AG04450 (cell line): ENCODE measurements around the gene PSMB2. TPM values are rescaled to one million over a fixed set of nuclear protein-coding genes. Genes with fewer than 3 reads are reported as not detected.
"Not testable (repeated sequence)": the region's sequence is repeated elsewhere in the genome, so short reads cannot be mapped to it uniquely, and the experiment has no call there.

Source experiments
- CTCF ChIA-PET: fragments of 300-600, 350-600 bp; formaldehyde crosslinking; extraction: SDS; loops from one replicate; lab custom pipeline; 2022; ENCODE audit warnings: antibody characterized with exemption, inconsistent platforms; lab: Charles Lee
- POLR2A ChIA-PET: fragments of 350-600 bp; formaldehyde crosslinking; extraction: SDS; loops from one replicate; lab custom pipeline; 2021; ENCODE audit warnings: antibody characterized with exemption, inconsistent platforms; lab: Yijun Ruan, JAX
- DNase-seq: peaks from one replicate; pipeline ENCODE4 v3.0.0-alpha.2; 2011; ENCODE audit warnings: low read depth, low spot score
- H3K27ac ChIP-seq: one replicate; pipeline ENCODE4 v1.5.1; 2012; ENCODE audit warnings: low read depth, low read length, control low read depth
- H3K27me3 ChIP-seq: one replicate; pipeline ENCODE4 v1.6.0; 2012; ENCODE audit warnings: low read length; ENCODE audit not compliant: control insufficient read depth, insufficient read depth
- H3K4me3 ChIP-seq: 2 replicates; pipeline ENCODE4 v1.5.1; 2011; ENCODE audit warnings: mild to moderate bottlenecking, low read depth, low read length, control low read depth
- H3K9me3 ChIP-seq: 2 replicates; pipeline ENCODE4 v1.5.1; 2012; ENCODE audit warnings: low read length; ENCODE audit not compliant: control insufficient read depth, insufficient read depth
- polyA plus RNA-seq: library from polyadenylated mRNA; depleted of rRNA; stranded (reverse); fragments of >200 nt; gene quantifications from 2 replicates; pipeline ENCODE4 v1.2.3, GENCODE V29; 2011
- TF ChIP-seq, protein P1 (sequence below): IDR thresholded peaks from 2 replicates; pipeline ENCODE4 v1.5.1; 2011; ENCODE audit warnings: low read depth, low read length, control low read depth, inconsistent platforms

The PSMB2 gene
- polyA plus RNA-seq, 1 experiment, result 99.1 TPM

DNA sequence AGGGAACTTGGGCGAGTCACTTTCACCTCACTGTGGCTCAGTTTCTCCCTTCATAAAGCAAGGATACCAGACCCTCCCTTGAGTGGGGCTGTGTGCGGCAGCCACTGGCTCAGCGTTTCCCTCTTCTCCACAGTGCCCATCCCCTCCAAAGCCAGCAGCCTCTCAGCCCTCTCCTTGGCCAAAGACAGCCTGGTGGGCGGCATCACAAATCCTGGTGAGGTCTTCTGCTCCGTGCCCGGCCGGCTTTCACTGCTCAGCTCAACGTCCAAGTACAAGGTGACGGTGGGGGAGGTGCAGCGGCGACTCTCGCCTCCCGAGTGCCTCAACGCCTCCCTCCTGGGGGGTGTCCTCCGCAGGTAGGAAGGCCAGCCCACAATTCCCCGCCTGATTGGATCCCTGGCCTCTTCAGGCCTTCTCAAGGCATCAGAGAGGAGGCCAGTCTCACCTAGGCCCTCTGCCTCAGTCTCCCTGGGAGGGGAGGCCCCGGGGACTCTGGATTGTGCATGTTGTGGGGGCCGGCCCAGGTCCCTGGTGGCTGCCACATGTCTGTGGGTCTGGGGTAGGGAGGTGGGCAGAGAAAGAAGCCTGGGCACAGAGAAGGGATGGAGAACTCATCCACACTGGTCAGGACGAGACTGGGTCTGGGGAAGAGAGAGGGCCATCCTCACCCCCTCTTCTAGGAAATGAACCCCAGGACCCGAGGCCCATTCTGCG lies 53.0 kb downstream of the PSMB2 start:
- POLR2A ChIA-PET, result no interaction called here

DNA sequence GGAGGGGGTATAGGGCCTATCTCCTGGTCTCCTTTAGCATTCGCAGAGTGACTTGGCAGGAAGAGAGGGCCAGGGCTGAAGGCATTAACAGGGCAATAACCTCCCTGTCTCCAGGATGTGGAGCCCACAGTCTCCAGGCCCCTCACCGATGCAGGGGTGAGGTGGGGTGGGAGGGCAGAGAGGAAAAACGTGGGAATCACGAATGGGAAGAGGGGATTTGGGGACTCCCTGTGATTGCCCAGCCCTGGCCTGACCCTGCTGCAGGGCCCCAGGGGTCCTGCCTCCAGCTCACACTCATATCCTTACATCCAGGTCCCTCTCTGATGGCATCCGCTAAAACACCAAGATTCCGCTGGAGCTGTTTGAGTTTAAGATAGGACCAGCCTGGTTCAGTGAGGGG lies 53.6 kb downstream of the PSMB2 start:
- CTCF ChIA-PET, result interaction anchor here (0.7 kb wide), 1 partner anchor 17 kb away, joined by 6 read pairs; no protein-coding TSS in a partner anchor
- no peaks in the 10 kb centered on the region for H3K27me3 ChIP-seq
- DNase-seq, result no peak

More for the DNA sequence above, 53.0 kb downstream of the PSMB2 start:
- no peaks in the 10 kb centered on the region for H3K9me3 ChIP-seq
- no peaks in the 10 kb centered on the region for H3K27me3 ChIP-seq
- no peak overlapping the region for H3K4me3 ChIP-seq
- DNase-seq, result no peak
- TF ChIP-seq, protein P1, sequence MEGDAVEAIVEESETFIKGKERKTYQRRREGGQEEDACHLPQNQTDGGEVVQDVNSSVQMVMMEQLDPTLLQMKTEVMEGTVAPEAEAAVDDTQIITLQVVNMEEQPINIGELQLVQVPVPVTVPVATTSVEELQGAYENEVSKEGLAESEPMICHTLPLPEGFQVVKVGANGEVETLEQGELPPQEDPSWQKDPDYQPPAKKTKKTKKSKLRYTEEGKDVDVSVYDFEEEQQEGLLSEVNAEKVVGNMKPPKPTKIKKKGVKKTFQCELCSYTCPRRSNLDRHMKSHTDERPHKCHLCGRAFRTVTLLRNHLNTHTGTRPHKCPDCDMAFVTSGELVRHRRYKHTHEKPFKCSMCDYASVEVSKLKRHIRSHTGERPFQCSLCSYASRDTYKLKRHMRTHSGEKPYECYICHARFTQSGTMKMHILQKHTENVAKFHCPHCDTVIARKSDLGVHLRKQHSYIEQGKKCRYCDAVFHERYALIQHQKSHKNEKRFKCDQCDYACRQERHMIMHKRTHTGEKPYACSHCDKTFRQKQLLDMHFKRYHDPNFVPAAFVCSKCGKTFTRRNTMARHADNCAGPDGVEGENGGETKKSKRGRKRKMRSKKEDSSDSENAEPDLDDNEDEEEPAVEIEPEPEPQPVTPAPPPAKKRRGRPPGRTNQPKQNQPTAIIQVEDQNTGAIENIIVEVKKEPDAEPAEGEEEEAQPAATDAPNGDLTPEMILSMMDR, result no peak
- CTCF ChIA-PET, result no interaction called here
- H3K27ac ChIP-seq, result no peak overlapping the region

DNA sequence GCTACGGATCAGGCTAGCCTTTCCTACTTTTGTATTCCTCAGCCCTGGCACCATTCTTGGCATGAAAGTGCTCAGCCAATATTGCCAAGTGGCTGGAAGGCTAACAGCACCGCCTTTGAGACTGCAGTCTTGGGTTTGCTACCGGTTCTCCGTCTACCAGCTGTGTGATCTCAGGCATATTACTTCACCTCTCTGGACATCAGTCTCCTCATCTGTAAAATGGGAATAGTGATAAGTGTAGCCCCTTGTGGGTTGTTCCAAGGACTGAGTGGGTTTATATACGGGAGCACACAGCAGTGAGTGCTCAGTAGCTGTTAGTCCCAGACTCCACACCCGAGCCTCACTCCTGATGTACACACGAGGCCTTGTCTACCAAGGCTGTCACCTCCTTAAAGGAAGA lies 54.5 kb downstream of the PSMB2 start:
- Histone ChIP-seq H3K4me3 (no peak overlapping the region), H3K27me3 (no peaks in the 10 kb centered on the region), H3K27ac (no peak overlapping the region), H3K9me3 (no peaks in the 10 kb centered on the region)
- ChIA-PET CTCF (interaction anchor here (0.7 to 3.2 kb wide), 2 partner anchors 15 to 16 kb away, joined by 6 to 10 read pairs; partner anchors contain the start of gene TFAP2E), POLR2A (no interaction called here)
- DNase-seq, result no peak
- TF ChIP-seq, protein P1, result no peak

More for the DNA sequence above, 53.6 kb downstream of the PSMB2 start:
- no peak overlapping the region for H3K4me3 ChIP-seq
- no peak overlapping the region for H3K27ac ChIP-seq
- POLR2A ChIA-PET, result no interaction called here
- TF ChIP-seq, protein P1, result no peak
- H3K9me3 ChIP-seq, result no peaks in the 10 kb centered on the region

DNA sequence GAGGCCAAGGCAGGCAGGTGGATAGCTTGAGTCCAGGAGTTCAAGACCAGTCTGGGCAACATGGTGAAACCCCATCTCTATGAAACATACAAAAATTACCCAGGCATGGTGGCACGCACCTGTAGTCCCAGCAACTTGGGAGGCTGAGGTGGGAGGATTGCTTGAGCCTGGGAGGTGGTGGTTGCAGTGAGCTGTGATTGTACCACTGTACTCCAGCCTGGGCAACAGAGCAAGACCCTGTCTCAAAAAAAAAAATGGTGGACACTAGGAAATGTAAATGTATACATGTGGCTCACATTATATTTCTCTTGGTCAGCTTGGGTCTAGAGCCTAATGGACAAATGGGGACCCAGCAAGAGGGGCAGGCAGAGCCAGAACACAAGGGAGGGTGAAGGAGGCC lies 55.5 kb downstream of the PSMB2 start:
- H3K4me3 ChIP-seq, H3K27me3 ChIP-seq, POLR2A ChIA-PET, DNase-seq, H3K27ac ChIP-seq, H3K9me3 ChIP-seq: not testable (repeated sequence)
- CTCF ChIA-PET, result interaction anchor here (1.1 to 3.9 kb wide), 3 partner anchors 14 to 130 kb away, joined by 3 to 18 read pairs (median 10); partner anchors contain the start of gene TFAP2E

DNA sequence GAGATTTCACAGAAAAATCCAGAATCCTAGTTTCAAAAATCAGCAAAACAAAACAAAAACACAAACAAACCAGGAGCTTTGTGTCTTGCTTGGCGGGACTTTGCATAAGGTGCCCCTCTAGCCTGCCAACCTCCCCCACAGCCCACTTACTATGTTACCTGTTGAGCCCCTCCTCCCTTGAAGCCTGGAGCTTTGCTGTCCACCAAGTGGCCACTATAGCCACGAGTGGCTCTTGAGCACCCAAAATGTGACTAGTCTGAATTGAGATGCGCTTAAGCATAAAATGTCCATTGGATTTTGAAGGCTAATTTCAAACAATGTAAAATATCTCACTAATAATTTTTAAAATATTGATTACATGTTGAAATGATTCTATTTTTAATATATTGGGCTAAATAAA lies 56.0 kb downstream of the PSMB2 start:
- Histone ChIP-seq H3K9me3 (no peaks in the 10 kb centered on the region), H3K27ac (no peak overlapping the region), H3K27me3 (no peaks in the 10 kb centered on the region), H3K4me3 (no peak overlapping the region)
- POLR2A ChIA-PET, result no interaction called here
- TF ChIP-seq, protein P1, result no peak
- CTCF ChIA-PET, result interaction anchor here (1.0 to 3.9 kb wide), 5 partner anchors 14 to 142 kb away, joined by 3 to 18 read pairs (median 6); partner anchors contain the start of gene TFAP2E
- DNase-seq, result no peak

DNA sequence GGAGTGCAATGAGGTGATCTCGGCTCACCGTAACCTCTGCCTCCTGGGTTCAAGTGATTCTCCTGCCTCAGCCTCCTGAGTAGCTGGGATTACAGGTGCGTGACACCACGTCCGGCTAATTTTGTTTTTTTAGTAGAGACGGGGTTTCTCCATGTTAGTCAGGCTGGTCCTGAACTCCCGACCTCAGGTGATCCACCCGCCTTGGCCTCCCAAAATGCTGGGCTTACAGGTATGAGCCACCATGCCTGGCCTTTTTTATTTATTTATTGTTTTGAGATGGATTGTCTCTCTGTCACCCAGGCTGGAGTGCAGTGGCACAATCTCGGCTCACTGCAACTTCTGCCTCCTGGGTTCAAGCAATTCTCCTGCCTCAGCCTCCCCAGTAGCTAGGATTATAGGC lies 59.7 kb downstream of the PSMB2 start:
- ChIA-PET CTCF (interaction anchor here (1.3 kb wide), 3 partner anchors 13 to 133 kb away, joined by 3 to 9 read pairs (median 8); no protein-coding TSS in a partner anchor), POLR2A (interaction anchor here (0.7 kb wide), 1 partner anchor 121 kb away, joined by 4 read pairs; no protein-coding TSS in a partner anchor)
- not testable (repeated sequence) for DNase-seq

More for the DNA sequence above, 59.7 kb downstream of the PSMB2 start:
- H3K27me3 ChIP-seq, result peaks cover 11% of the 10 kb centered on the region
- not testable (repeated sequence) for H3K9me3 ChIP-seq, H3K4me3 ChIP-seq, H3K27ac ChIP-seq
